Breast epithelium (tissue), 4 donors: ENCODE results near the gene MT2A. TPM values are rescaled to one million over a fixed set of nuclear protein-coding genes. Genes with fewer than 3 reads are reported as not detected.

ENCODE experiments used
- DNase-seq, 2 donors: peaks; one replicate each; pipeline ENCODE4 v3.0.0-alpha.2; 2019; ENCODE audit warnings: low spot score in 2 of 2
- H3K27ac ChIP-seq, 2 donors: fragments of 200-600 bp; sonication (generic) in 1 of 2; one replicate each; pipeline ENCODE4 v1.5.1; 2016 to 2019; ENCODE audit warnings: mild to moderate bottlenecking in 1 of 2
- H3K27me3 ChIP-seq, 2 donors: fragments of 200-600 bp; sonication (generic) in 1 of 2; one replicate each; pipeline versions ENCODE4 v1.5.1 to v1.6.0; 2017 to 2019; ENCODE audit warnings: control low read depth in 1 of 2, mild to moderate bottlenecking in 1 of 2
- H3K36me3 ChIP-seq: fragments of 200-600 bp; one replicate; pipeline ENCODE4 v1.5.1; 2019
- H3K4me1 ChIP-seq, 2 donors: fragments of 200-600 bp; sonication (generic); one replicate each; pipeline ENCODE4 v1.5.1; 2016 to 2019; ENCODE audit warnings: control low read depth in 1 of 2
- H3K4me3 ChIP-seq, 3 donors: fragments of 200-600 bp; sonication (generic); 1 replicate in 2 of 3; 2 replicates in 1 of 3; pipeline ENCODE4 v1.5.1; 2016 to 2019; ENCODE audit warnings: mild to moderate bottlenecking in 3 of 3, moderate library complexity in 2 of 3
- H3K9me3 ChIP-seq, 2 donors: fragments of 200-600 bp; sonication (generic) in 1 of 2; one replicate each; pipeline ENCODE4 v1.5.1; 2016 to 2019; ENCODE audit warnings: control low read depth in 1 of 2
- POLR2A ChIP-seq: fragments of 450-650 bp; IDR thresholded peaks from one replicate; pipeline ENCODE4 v1.6.1; 2016; ENCODE audit warnings: antibody characterized with exemption, mild to moderate bottlenecking, moderate library complexity
- POLR2AphosphoS5 ChIP-seq, 3 donors: sonication (generic); formaldehyde crosslinking; IDR thresholded peaks; one replicate each; pipeline ENCODE4 v1.6.1; 2017; ENCODE audit warnings: antibody characterized with exemption in 3 of 3
- intact Hi-C: fragments of 100-400 bp; cut with DNase I; formaldehyde crosslinking; loops from one replicate; pipeline ENCODE4 v1.15.1; 2023; ENCODE audit warnings: low total_unique reads
- total RNA-seq, 3 donors: library from RNA; depleted of rRNA; stranded (reverse); fragments of >200 nt; gene quantifications; one replicate each; pipeline ENCODE4 v1.1.0, GENCODE V29; 2016
- TF ChIP-seq, protein P1 (sequence below), 3 donors: fragments of 450-650 bp; IDR thresholded peaks; one replicate each; pipeline ENCODE4 v1.5.1; 2016 to 2017; ENCODE audit warnings: antibody characterized with exemption in 3 of 3, mild to moderate bottlenecking in 3 of 3, moderate library complexity in 3 of 3

MT2A gene
- total RNA-seq, 3 donors from 2014 or later = 352 to 543 (median 428) TPM

DNA sequence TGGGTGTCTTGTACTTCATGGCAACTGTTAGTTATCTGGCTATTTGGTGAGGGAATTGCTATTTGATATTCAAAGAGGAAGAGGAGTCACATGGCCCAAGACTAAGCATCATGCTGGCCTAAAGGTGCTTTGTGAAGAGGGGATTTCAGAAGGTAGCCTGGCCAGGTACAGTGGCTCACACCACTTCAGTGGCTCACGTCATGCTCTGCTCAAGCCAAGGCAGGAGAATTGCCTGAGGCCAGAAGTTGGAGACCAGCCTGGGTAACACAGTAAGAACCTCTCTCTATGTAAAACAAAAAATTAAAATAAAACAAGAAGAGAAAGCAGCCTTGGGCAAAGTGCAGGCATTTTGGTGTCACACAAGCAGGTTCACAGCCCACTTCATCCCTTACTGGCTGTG is 36.9 kb downstream of the MT2A start:
- no peak overlapping the region for H3K27ac ChIP-seq
- intact Hi-C loops = no loop called here
- no peak overlapping the region for H3K4me3 ChIP-seq
- no peaks in the 10 kb centered on the region for H3K9me3 ChIP-seq
- H3K36me3 ChIP-seq = no peaks in the 10 kb centered on the region
- TF ChIP-seq, protein P1, sequence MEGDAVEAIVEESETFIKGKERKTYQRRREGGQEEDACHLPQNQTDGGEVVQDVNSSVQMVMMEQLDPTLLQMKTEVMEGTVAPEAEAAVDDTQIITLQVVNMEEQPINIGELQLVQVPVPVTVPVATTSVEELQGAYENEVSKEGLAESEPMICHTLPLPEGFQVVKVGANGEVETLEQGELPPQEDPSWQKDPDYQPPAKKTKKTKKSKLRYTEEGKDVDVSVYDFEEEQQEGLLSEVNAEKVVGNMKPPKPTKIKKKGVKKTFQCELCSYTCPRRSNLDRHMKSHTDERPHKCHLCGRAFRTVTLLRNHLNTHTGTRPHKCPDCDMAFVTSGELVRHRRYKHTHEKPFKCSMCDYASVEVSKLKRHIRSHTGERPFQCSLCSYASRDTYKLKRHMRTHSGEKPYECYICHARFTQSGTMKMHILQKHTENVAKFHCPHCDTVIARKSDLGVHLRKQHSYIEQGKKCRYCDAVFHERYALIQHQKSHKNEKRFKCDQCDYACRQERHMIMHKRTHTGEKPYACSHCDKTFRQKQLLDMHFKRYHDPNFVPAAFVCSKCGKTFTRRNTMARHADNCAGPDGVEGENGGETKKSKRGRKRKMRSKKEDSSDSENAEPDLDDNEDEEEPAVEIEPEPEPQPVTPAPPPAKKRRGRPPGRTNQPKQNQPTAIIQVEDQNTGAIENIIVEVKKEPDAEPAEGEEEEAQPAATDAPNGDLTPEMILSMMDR (IDR thresholded peaks at IDR 0.05) = no peak
- TF ChIP-seq POLR2A (no peak), POLR2AphosphoS5 (IDR thresholded peaks at IDR 0.05) (no peak)
- no peak for DNase-seq
- no peaks in the 10 kb centered on the region for H3K4me1 ChIP-seq
- no peaks in the 10 kb centered on the region for H3K27me3 ChIP-seq

DNA sequence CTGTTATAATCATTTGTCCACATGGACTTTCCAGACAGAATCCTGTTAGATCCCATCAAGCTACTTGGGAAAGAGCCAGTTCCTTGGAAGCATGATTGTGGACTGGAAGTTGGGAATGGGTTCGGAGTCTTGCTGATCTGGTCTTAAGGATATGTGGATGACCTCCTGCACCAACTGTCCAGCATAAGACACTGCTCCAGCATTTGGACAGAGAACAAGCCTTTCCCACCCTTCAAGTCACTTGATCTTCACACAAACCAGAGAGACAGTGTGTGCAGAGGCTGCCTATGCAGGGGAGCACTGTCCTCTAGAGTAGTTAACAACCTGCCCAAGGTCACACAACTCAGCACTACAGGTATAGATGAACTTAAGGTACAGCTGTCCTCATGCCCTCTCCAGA is 37.5 kb downstream of the MT2A start:
- intact Hi-C loops = no loop called here
- Histone ChIP-seq H3K27me3 (no peaks in the 10 kb centered on the region), H3K4me3 (no peak overlapping the region), H3K27ac (no peak overlapping the region), H3K4me1 (no peaks in the 10 kb centered on the region), H3K9me3 (no peaks in the 10 kb centered on the region), H3K36me3 (no peaks in the 10 kb centered on the region)
- no peak for DNase-seq
- TF ChIP-seq POLR2A = no peak
- TF ChIP-seq, protein P1 (IDR thresholded peaks at IDR 0.05) = no peak
- TF ChIP-seq POLR2AphosphoS5 (IDR thresholded peaks at IDR 0.05) = no peak

DNA sequence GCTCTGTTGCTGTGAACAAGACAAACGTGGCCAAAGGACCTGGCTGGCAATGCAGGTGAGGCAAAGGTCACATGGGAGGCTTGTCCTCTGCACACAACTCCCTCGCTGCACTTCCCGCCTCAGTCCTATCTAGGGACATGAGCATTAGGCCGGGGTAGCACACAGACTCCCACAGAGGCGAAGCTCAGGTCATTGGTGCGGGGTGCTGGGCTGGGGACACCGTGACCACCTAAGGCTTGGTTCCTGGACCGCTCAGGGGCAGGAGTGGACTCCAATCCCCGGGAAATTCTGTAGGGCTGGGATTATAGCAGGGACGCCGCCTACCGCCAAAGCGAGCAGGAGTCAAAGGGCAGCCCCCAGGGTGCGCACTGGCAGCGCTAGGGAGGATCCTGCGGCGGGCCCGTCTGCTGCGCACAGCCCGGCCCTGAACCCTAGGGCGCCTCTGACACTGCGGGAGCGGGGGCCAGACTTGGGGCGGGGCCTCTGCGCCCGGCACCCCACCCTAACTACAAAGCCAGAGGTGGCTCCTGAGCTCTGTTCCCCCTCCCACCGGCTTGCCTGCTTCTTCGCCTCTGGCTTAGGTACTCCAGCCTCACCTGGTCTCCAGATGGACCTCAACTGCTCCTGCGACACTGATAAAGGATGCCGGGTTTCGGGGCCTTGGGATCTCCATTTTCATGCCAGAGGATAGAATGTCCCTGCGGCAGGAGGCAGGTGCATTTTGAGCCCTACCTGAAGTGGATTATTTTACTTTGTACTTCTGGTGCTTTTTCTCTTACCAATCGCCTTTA is 39.5 kb downstream of the MT2A start:
- H3K4me3 ChIP-seq = no peak overlapping the region

GRCh38 chr16:56649271-56649670 is 40.9 kb downstream of the MT2A start:
- H3K27me3 ChIP-seq = no peaks in the 10 kb centered on the region
- intact Hi-C loops = no loop called here

More for the DNA sequence above, 39.5 kb downstream of the MT2A start:
- TF ChIP-seq, protein P1 (IDR thresholded peaks at IDR 0.05) = no peak
- H3K9me3 ChIP-seq = no peaks in the 10 kb centered on the region
- H3K4me1 ChIP-seq = no peaks in the 10 kb centered on the region
- no peak overlapping the region for H3K27ac ChIP-seq
- H3K36me3 ChIP-seq = no peaks in the 10 kb centered on the region
- H3K27me3 ChIP-seq = no peaks in the 10 kb centered on the region
- intact Hi-C loops = no loop called here
- no peak for DNase-seq

GRCh38 chr16:56649820-56650219 is 41.4 kb downstream of the MT2A start:
- intact Hi-C loops = no loop called here
- H3K36me3 ChIP-seq = no peaks in the 10 kb centered on the region
- H3K4me1 ChIP-seq = no peaks in the 10 kb centered on the region
- no peaks in the 10 kb centered on the region for H3K27me3 ChIP-seq
- H3K9me3 ChIP-seq = no peaks in the 10 kb centered on the region
- no peak overlapping the region for H3K27ac ChIP-seq
- no peak overlapping the region for H3K4me3 ChIP-seq
- no peak for DNase-seq
- TF ChIP-seq, protein P1 (IDR thresholded peaks at IDR 0.05) = no peak
- TF ChIP-seq POLR2A (no peak), POLR2AphosphoS5 (IDR thresholded peaks at IDR 0.05) (no peak)

More at GRCh38 chr16:56649271-56649670, 40.9 kb downstream of the MT2A start:
- H3K27ac ChIP-seq = no peak overlapping the region
- no peaks in the 10 kb centered on the region for H3K9me3 ChIP-seq
- no peaks in the 10 kb centered on the region for H3K4me1 ChIP-seq
- TF ChIP-seq, protein P1 (IDR thresholded peaks at IDR 0.05) = no peak
- TF ChIP-seq POLR2AphosphoS5 (IDR thresholded peaks at IDR 0.05) = no peak
- no peak for TF ChIP-seq POLR2A
- no peak overlapping the region for H3K4me3 ChIP-seq
- no peaks in the 10 kb centered on the region for H3K36me3 ChIP-seq
- DNase-seq = no peak
